Endothelial cell of umbilical vein (primary cell): ENCODE results near the gene HLA-DOA. TPM values are rescaled to one million over a fixed set of nuclear protein-coding genes. Genes with fewer than 3 reads are reported as not detected.

Experiments
- BruUV-seq: library from RNA; stranded (reverse); fragments of 400-500 nt; replicated peaks from 2 replicates; lab custom pipeline; 2021; lab: Mats Ljungman, UMichigan
- CTCF ChIA-PET: fragments of 300-600, 350-600 bp; sonication (Branson Sonifier 250); formaldehyde crosslinking; loops from one replicate; lab custom pipeline; 2021; ENCODE audit warnings: antibody characterized with exemption, inconsistent platforms; lab: Charles Lee
- POLR2A ChIA-PET: fragments of 300-600, 350-600 bp; sonication (Branson Sonifier 250); formaldehyde crosslinking; loops from one replicate; lab custom pipeline; 2021; ENCODE audit warnings: antibody characterized with exemption, inconsistent platforms; lab: Charles Lee
- DNase-seq: peaks from one replicate; pipeline ENCODE4 v3.0.0-alpha.2; 2011; ENCODE audit warnings: low read depth, low spot score
- FAIRE-seq: peaks from 2 replicates; lab custom pipeline; 2011; peaks lifted over from hg19 to GRCh38; lab: Jason Lieb, UNC
- H2AFZ ChIP-seq: 2 replicates; pipeline ENCODE4 v1.6.0; 2012; ENCODE audit warnings: low read depth, low read length, control low read depth, inconsistent platforms
- H3K27ac ChIP-seq: 2 replicates; pipeline ENCODE4 v1.5.1; 2011; ENCODE audit warnings: low read depth, mild to moderate bottlenecking, control low read depth, low read length, moderate library complexity; ENCODE audit not compliant: insufficient read depth
- H3K27me3 ChIP-seq, 2 experiments: 2 replicates each; pipeline versions ENCODE4 v1.6.0 to v1.6.1; 2011; ENCODE audit warnings: low read length in 2 of 2, mixed read lengths in 1 of 2; ENCODE audit not compliant: control insufficient read depth in 2 of 2, insufficient read depth in 2 of 2
- H3K36me3 ChIP-seq, 2 experiments: 2 replicates in 1 of 2; 3 replicates in 1 of 2; pipeline ENCODE4 v1.5.1; 2011; ENCODE audit warnings: low read length in 2 of 2, mild to moderate bottlenecking in 1 of 2, moderate library complexity in 1 of 2; ENCODE audit not compliant: control insufficient read depth in 2 of 2, insufficient read depth in 2 of 2; ENCODE audit errors: extremely low read depth in 1 of 2
- H3K4me1 ChIP-seq: 3 replicates; pipeline ENCODE4 v1.5.1; 2011; ENCODE audit warnings: mild to moderate bottlenecking, low read length; ENCODE audit not compliant: control insufficient read depth, insufficient read depth; ENCODE audit errors: extremely low read depth
- H3K4me2 ChIP-seq: 2 replicates; pipeline ENCODE4 v1.6.1; 2011; ENCODE audit warnings: low read length, control low read depth, mixed read lengths; ENCODE audit not compliant: insufficient read depth
- H3K4me3 ChIP-seq, 3 experiments: fragments of 200-600 bp in 1 of 3; sonication (generic), shearing (Covaris generic) in 1 of 3; replicated peaks in 1 of 3; 2 replicates each; pipeline ENCODE4 v1.5.1; 2011 to 2016; ENCODE audit warnings: control low read depth in 3 of 3, low read length in 3 of 3, mild to moderate bottlenecking in 2 of 3, inconsistent platforms in 1 of 3, low read depth in 1 of 3, moderate library complexity in 1 of 3; ENCODE audit not compliant: insufficient read depth in 1 of 3
- H3K79me2 ChIP-seq: 2 replicates; pipeline ENCODE4 v1.6.0; 2012; ENCODE audit warnings: low read length, inconsistent platforms; ENCODE audit not compliant: control insufficient read depth, insufficient read depth
- H3K9ac ChIP-seq: replicated peaks from 2 replicates; pipeline ENCODE3; 2011; ENCODE audit warnings: low read length, control low read depth; ENCODE audit not compliant: insufficient read depth; ENCODE audit errors: extremely low read depth
- H3K9me1 ChIP-seq: replicated peaks from 3 replicates; pipeline ENCODE4 v1.6.0; 2011; ENCODE audit warnings: mild to moderate bottlenecking, low read length; ENCODE audit not compliant: control insufficient read depth, insufficient read depth; ENCODE audit errors: extremely low read depth
- H3K9me3 ChIP-seq: replicated peaks from 2 replicates; pipeline ENCODE4 v1.5.1; 2012; ENCODE audit warnings: low read length, inconsistent platforms; ENCODE audit not compliant: control insufficient read depth, insufficient read depth
- H4K20me1 ChIP-seq: replicated peaks from 2 replicates; pipeline ENCODE3; 2011; ENCODE audit warnings: mild to moderate bottlenecking, low read length; ENCODE audit not compliant: control insufficient read depth, insufficient read depth; ENCODE audit errors: extremely low read depth
- EZH2 ChIP-seq: IDR thresholded peaks from 2 replicates; pipeline ENCODE4 v1.6.1; 2012; ENCODE audit warnings: borderline replicate concordance, low read depth, mild to moderate bottlenecking, moderate library complexity, low read length, inconsistent platforms; ENCODE audit not compliant: severe bottlenecking
- FOS ChIP-seq: IDR thresholded peaks from 2 replicates; pipeline ENCODE4 v1.6.1; 2011; ENCODE audit warnings: mild to moderate bottlenecking, low read length, moderate library complexity, borderline replicate concordance; ENCODE audit not compliant: insufficient read depth
- GATA2 ChIP-seq: IDR thresholded peaks from 2 replicates; pipeline ENCODE4 v1.7.0; 2011; ENCODE audit warnings: low read depth, mild to moderate bottlenecking, moderate library complexity, mixed read lengths, low read length; ENCODE audit not compliant: insufficient read length, insufficient read depth
- JUN ChIP-seq: IDR thresholded peaks from 2 replicates; pipeline ENCODE4 v1.6.1; 2011; ENCODE audit warnings: borderline replicate concordance, low read depth; ENCODE audit not compliant: insufficient read length, insufficient read depth
- dilution Hi-C: fragments of 300-500 bp; cut with MboI; formaldehyde crosslinking; loops from one replicate; pipeline ENCODE4 v1.15.0; 2019; ENCODE audit warnings: low sequenced_read_pairs; ENCODE audit not compliant: extremely low pct_ligation_motif_present
- intact Hi-C: fragments of 100-400 bp; cut with micrococcal nuclease; formaldehyde crosslinking; loops from one replicate; pipeline ENCODE4 v1.10.0; 2022
- polyA plus RNA-seq, 4 experiments: library from polyadenylated mRNA; depleted of rRNA in 3 of 4; stranded (reverse) in 3 of 4; unstranded in 1 of 4; fragments of >200 nt; gene quantifications; 2 replicates each; pipeline versions ENCODE4 v1.2.1 to v1.2.3, GENCODE V29; 2011 to 2012; ENCODE audit warnings: missing spikeins in 1 of 4
- total RNA-seq: library from RNA; stranded (reverse); gene quantifications from 2 replicates; pipeline ENCODE4 v1.2.3, GENCODE V29; 2021
- TF ChIP-seq, protein P1 (sequence below): IDR thresholded peaks from 2 replicates; pipeline ENCODE4 v1.6.1; 2011; ENCODE audit not compliant: insufficient read depth, insufficient read length

HLA-DOA gene
- total and polyA plus RNA-seq, 2 donors (not counting 3 experiments of a cell fraction or from before 2014, with no cell fraction given): not detected

DNA sequence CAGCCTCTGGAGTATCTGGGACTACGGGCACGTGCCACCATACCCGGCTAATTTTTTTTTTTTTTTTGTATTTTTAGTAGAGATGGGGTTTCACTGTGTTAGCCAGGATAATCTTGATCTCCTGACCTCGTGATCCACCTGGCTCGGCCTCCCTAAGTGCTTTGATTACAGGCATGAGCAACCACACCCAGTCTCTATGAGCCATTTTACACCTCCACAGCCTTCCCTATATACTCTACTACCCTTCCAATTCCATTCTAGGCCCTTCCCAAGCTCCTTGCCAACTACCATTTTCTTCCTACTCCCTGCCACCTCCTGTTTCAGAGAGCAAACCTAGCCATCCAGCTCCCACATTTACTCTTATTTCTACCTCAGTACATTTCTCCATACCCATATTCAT lies 48.8 kb downstream of the HLA-DOA start:
- BruUV-seq: no TSS peak
- Histone ChIP-seq H3K9ac (no peak overlapping the region), H3K27ac (no peak overlapping the region), H4K20me1 (no peaks in the 10 kb centered on the region), H2AFZ (no peak overlapping the region), H3K4me1 (peaks cover 4% of the 10 kb centered on the region), H3K79me2 (no peaks in the 10 kb centered on the region), H3K27me3 (no peaks in the 10 kb centered on the region), H3K36me3 (no peaks in the 10 kb centered on the region), H3K9me1 (no peaks in the 10 kb centered on the region), H3K4me3 (no peak overlapping the region), H3K4me2 (no peak overlapping the region), H3K9me3 (no peaks in the 10 kb centered on the region)
- DNase-seq (no peak), FAIRE-seq (no peak)
- ChIA-PET POLR2A (no interaction called here), CTCF (interaction anchor here (1.5 kb wide), 1 partner anchor 27 kb away, joined by 5 read pairs; no protein-coding TSS in a partner anchor)
- dilution Hi-C loops: no loop called here
- intact Hi-C loops: no loop called here
- TF ChIP-seq, protein P1, sequence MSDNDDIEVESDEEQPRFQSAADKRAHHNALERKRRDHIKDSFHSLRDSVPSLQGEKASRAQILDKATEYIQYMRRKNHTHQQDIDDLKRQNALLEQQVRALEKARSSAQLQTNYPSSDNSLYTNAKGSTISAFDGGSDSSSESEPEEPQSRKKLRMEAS: no peak
- no peak for TF ChIP-seq JUN
- no peak for TF ChIP-seq GATA2
- no peak for TF ChIP-seq FOS

DNA sequence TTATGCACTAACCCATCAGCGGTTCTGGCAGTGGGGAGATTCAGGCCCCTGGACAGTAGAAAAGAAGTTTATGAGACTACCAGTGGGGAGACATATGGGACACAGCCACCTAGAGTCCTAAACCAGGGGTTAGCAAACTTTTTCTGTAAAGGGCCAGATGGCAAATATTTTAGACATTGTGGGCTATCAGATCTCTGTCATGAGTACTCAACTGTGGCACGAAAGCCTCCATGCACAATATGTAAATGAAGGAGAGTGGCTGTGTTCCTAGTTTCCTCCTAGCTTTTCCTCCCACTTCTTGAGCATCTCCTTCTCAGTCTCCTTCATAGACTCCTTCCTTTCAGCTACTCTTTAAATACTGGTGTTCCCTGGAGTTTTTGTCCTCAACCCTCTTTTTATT lies 53.2 kb downstream of the HLA-DOA start:
- H3K79me2 ChIP-seq: no peaks in the 10 kb centered on the region
- CTCF ChIA-PET: interaction anchor here (0.8 to 10.8 kb wide), 4 partner anchors 11 to 28 kb away, joined by 3 to 174 read pairs (median 52); partner anchors contain the start of gene BRD2
- FAIRE-seq: no peak
- no peak for DNase-seq
- no peak overlapping the region for H2AFZ ChIP-seq
- no peaks in the 10 kb centered on the region for H3K27me3 ChIP-seq
- no peaks in the 10 kb centered on the region for H3K4me1 ChIP-seq
- POLR2A ChIA-PET: interaction anchor here (2.0 kb wide), 1 partner anchor 16 kb away, joined by 11 read pairs; no protein-coding TSS in a partner anchor
- intact Hi-C loops (no loop called here), dilution Hi-C loops (no loop called here)
- BruUV-seq: no TSS peak
- H3K9ac ChIP-seq: no peak overlapping the region
- H3K36me3 ChIP-seq: no peaks in the 10 kb centered on the region
- no peaks in the 10 kb centered on the region for H3K9me3 ChIP-seq
- no peak overlapping the region for H3K4me3 ChIP-seq
- H3K4me2 ChIP-seq: no peak overlapping the region
- no peaks in the 10 kb centered on the region for H4K20me1 ChIP-seq
- TF ChIP-seq FOS: no peak
- TF ChIP-seq, protein P1: no peak
- TF ChIP-seq EZH2: no peak
- H3K9me1 ChIP-seq: no peaks in the 10 kb centered on the region
- no peak overlapping the region for H3K27ac ChIP-seq
